GM19395 (cell line): ENCODE results near the gene MYO16.

Experiments
- ATAC-seq: cut with Tn5 transposase; IDR thresholded peaks from one replicate; pipeline ENCODE4 v1.9.1; 2021; ENCODE audit warnings: mild to moderate bottlenecking, moderate library complexity; ENCODE audit not compliant: unreplicated experiment

Gene MYO16

GRCh38 chr13:108925070-108925469, 295.7 kb downstream of the MYO16 start:
- no peak for ATAC-seq

GRCh38 chr13:108926862-108927261, 297.5 kb downstream of the MYO16 start:
- ATAC-seq, result no peak

DNA sequence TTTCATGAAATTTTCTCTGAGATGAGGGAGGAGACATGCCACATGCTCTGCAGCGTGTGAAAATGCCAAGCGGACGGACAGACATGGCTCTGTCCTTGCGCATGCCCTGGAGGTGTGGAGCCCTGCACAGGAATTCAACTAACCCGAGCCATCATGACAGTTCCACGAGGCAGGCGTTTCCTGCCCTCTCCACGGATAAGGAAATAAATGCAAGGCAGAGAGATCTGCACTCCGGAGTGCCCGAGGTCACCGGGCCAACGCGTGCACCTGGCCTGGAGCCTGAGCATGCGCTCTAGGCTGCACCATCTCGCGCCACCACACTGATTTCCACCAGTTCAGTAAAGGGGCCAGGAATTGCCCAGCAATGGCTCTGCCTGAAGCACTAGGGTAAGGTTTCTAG, 298.2 kb downstream of the MYO16 start:
- ATAC-seq, result no peak

DNA sequence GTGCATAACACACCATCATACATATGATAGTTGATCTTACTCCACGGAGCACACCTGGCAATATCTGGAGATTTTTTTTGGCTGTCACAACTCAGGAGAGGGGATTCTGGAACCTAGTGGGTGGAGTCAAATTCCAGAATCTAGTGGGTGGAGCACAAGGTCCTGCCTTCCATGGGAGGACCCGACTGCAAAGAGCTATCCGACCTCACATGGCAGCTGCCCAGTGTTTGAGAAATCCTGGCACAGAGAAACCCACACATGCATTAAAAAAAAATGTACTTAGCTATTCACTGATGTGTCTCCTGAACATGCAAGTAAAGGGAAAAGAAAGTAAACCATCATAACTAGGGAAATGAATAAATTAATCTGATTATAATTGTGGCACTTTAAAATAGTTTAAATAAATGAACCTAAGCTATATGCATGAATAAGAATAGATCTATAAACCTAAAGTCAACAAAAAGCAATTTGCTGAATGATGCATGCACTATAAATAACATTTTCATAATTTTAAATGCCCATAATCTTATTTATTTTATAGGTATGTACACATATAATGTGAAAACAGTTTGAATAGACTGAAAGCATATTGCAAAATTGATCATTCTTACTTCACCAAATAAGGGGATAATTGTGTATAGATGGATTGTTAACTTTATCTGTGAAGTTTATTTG, 300.3 kb downstream of the MYO16 start:
- ATAC-seq, result no peak

- no peak for ATAC-seq
These were observed 302.8 kb downstream of the MYO16 start for GRCh38 chr13:108932196-108932595.

GRCh38 chr13:108933061-108933460, 303.6 kb downstream of the MYO16 start:
- no peak for ATAC-seq

- ATAC-seq, result no peak
These were observed 308.7 kb downstream of the MYO16 start for GRCh38 chr13:108938155-108938554.

- no peak for ATAC-seq
These were observed 310.7 kb downstream of the MYO16 start for GRCh38 chr13:108940121-108940520.

DNA sequence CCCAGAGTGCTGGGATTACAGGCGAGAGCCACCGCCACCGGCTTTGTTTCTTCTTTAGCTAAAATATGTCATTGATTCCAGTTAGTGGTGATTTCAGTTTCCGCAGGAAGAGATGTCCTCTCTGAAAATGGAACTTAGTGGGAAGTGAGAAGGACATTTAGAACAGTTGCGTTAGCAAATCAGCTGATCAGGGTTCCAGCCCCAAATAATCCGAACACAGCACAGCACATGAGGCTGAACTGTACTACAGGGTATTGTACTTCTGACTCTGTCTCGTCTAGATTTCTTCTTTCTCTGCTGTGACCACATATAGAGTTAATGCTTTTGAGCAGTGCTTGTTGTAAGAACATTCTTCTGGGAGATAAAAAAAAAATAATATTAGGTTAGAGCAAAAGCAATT, 314.4 kb downstream of the MYO16 start:
- no peak for ATAC-seq

GRCh38 chr13:108944760-108945159, 315.3 kb downstream of the MYO16 start:
- ATAC-seq, result no peak

DNA sequence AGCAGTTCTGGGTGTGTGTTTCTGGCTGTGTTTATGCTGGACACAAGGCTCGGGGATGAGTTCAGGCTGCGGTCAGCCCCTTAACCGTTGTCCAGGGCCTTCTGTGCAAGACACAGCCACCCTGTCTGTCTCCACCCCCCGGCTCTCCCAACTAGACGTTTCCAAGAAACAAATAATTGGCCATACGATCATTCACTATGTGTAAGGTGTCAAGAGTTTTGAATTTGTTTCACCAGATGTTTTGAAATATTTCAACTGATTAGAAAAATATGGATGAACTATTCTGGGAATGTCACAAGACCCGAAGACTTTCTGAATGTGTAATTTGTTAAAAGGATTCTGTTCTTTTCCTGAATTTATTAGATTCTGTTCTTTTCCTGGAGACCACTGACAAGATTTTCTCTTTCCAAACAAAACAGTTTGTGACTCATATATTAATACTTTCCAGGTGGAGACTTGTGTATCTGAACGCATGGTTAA, 318.2 kb downstream of the MYO16 start:
- no peak for ATAC-seq

- no peak for ATAC-seq
These were observed 318.9 kb downstream of the MYO16 start for GRCh38 chr13:108948251-108948671.

DNA sequence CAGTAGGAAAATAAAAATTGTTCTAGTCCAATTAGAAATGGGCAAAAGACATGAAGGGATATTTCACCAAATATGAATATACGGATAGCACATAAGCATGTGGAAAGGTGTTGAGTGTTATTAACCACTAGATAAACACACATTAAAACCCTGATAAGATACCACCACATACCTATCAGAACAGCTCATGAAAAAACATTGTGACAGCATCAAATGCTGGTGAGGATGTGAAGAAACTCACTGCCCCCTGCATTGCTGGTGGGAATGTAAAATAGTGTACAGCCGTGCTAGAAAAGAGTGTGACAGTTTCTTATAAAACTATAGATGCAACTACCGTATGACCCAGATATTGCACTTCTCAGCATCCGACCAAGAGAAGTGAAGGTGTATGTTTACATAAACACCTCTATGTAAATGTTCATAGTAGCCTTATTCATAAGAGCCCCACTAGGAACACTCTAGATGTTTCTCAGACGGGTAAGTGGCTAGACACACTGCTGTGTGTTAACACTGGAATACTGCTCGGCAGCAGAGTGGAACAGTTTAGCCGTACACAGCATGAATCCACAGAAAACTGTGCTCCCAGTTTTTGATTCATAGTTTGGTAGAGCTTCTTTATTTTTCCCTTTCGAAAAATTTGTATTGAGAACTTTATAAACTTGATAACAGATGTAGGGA, 321.1 kb downstream of the MYO16 start:
- no peak for ATAC-seq

- no peak for ATAC-seq
These were observed 326.3 kb downstream of the MYO16 start for GRCh38 chr13:108955741-108956140.

- no peak for ATAC-seq
These were observed 328.1 kb downstream of the MYO16 start for GRCh38 chr13:108957369-108958012.

- ATAC-seq, result no peak
These were observed 328.6 kb downstream of the MYO16 start for GRCh38 chr13:108958013-108958376.

DNA sequence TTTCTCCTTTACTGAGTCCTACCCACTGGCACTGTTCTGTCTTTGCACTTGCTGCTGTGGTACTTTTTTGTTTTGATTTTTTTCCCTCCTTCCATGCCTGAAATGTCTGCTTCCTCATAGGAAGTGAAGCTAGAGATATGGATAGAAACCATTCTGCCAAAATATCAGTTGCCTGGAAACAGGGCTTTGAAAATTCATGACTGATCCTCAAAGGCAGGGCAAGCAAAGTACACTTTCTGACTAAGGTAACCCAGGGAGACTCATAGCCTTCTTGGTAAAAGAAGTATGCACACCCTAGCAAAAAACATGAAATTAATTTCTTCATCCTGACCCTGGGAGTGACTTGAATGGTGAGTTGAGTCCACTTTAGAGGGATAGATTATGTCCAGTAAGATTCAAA, 329.8 kb downstream of the MYO16 start:
- ATAC-seq, result no peak

DNA sequence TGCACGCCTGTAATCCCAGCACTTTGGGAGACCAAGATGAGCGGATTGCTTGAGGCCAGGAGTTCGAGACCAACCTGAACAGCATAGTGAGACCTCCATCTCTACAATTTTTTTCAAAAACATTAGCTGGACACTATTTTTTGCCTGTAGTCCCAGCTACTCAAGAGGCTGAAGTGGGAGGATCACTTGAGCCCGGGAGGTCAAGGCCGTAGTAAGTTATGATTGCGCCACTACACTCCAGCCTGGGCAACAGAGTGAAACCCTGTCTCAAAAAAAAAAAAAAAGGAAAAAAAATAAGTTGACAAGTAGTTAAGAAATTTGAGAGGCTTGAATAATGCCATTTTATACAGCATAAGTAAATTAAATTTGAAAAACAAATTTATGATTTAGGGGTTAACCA, 330.6 kb downstream of the MYO16 start:
- ATAC-seq, result no peak

DNA sequence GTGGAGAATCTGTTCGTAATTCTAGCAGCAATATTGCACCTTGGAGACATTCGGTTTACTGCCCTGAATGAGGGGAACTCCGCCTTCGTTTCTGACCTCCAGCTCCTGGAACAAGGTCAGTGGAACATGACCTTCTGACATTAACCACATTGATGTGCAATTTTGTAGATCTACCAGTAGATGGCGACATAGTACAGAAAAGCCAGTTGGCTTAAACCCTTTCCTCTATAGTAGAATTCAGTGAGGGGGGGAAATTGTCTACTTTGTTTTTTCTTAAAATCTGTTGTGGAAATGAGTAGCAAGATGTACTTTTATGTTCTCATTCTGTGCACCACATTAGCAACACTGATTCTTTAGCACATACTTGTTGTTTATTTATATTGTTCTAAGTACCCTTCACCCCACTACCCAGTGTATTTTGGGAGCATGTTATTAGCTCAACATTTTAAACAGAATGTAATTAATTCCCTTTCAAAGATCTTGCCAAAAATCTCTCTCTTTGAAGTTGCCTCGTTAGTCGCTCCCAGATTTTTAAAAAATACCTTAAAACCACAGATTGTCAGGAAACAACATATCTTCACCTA, 332.2 kb downstream of the MYO16 start:
- peak; percentile 98 for ATAC-seq

DNA sequence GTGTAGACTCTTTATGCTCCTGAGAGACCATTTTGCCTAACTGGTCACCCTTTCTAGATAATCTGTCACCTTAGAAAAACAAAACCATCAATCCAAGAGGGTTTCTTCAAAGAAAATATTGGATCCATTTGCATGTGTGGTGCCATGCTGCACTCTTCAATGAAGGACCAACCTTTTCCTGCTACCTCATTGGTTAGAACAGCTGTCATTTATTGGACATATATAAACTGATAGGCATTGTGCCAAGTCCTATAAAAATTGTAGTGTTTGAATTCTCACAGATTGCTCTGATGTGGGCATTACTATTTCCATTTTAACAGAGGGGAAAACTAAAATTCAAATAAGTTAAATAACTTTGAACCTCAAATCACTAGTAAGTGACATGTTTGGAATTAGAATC, 333.2 kb downstream of the MYO16 start:
- ATAC-seq, result no peak

GRCh38 chr13:108963276-108963810, 333.9 kb downstream of the MYO16 start:
- ATAC-seq, result no peak
